HepG2 (cell line): ENCODE data around the gene MST1R. TPM values are rescaled to one million over a fixed set of nuclear protein-coding genes. Genes with fewer than 3 reads are reported as not detected.

Experiments
- MXD1 ChIP-seq: sonication (generic); formaldehyde crosslinking; IDR thresholded peaks from 2 replicates; pipeline ENCODE4 v1.4.0; 2020; ENCODE audit warnings: mild to moderate bottlenecking, missing genetic modification reagents
- TARDBP ChIP-seq: sonication (generic); formaldehyde crosslinking; IDR thresholded peaks from 2 replicates; pipeline ENCODE4 v1.8.0; 2022; ENCODE audit warnings: mild to moderate bottlenecking, missing genetic modification reagents
- ZBTB1 ChIP-seq: sonication (generic); formaldehyde crosslinking; IDR thresholded peaks from 2 replicates; pipeline ENCODE4 v1.4.0; 2020; ENCODE audit warnings: missing genetic modification reagents, borderline replicate concordance
- ZBTB3 ChIP-seq: sonication (generic); formaldehyde crosslinking; IDR thresholded peaks from 2 replicates; pipeline ENCODE4 v1.4.0; 2020; ENCODE audit warnings: low read depth, mild to moderate bottlenecking, moderate library complexity, missing genetic modification reagents, borderline replicate concordance
- ZNF142 ChIP-seq: sonication (generic); formaldehyde crosslinking; IDR thresholded peaks from 2 replicates; pipeline ENCODE4 v1.4.0; 2020; ENCODE audit warnings: missing genetic modification reagents
- ZNF724P ChIP-seq: sonication (generic); formaldehyde crosslinking; IDR thresholded peaks from 2 replicates; pipeline ENCODE4 v1.8.0; 2022; ENCODE audit warnings: missing genetic modification reagents, borderline replicate concordance
- ZNF781 ChIP-seq: sonication (generic); formaldehyde crosslinking; IDR thresholded peaks from 2 replicates; pipeline ENCODE4 v1.5.1; 2020; ENCODE audit warnings: borderline replicate concordance, mild to moderate bottlenecking, missing genetic modification reagents; ENCODE audit errors: not compliant biosample characterization
- polyA plus RNA-seq, 8 experiments: library from polyadenylated mRNA; depleted of rRNA in 3 of 8; stranded (reverse) in 7 of 8; unstranded in 1 of 8; fragments of >200 nt; fragmentation: Illumina TruSeq in 4 of 8; extraction: Trizol in 4 of 8; gene quantifications; 2 replicates each; pipeline versions ENCODE4 v1.2.1 to v1.2.3, GENCODE V29; 2011 to 2016; ENCODE audit warnings: low read depth in 4 of 8, missing spikeins in 1 of 8, mixed read lengths in 1 of 8; ENCODE audit not compliant: insufficient read depth in 1 of 8
- total RNA-seq, 5 experiments: library from RNA; depleted of rRNA; stranded (reverse); fragments of >200 nt; fragmentation: Illumina TruSeq; extraction: Trizol; gene quantifications; 2 replicates each; pipeline ENCODE4 v1.2.3, GENCODE V29; 2016; ENCODE audit warnings: low read depth in 1 of 5
- TF ChIP-seq, protein P1 (sequence below): sonication (generic); formaldehyde crosslinking; IDR thresholded peaks from 2 replicates; pipeline ENCODE4 v1.4.0; 2020; ENCODE audit warnings: missing genetic modification reagents, borderline replicate concordance
- TF ChIP-seq, protein P2 (sequence below): sonication (generic); formaldehyde crosslinking; conservative IDR thresholded peaks from 2 replicates; pipeline ENCODE4 v1.8.0; 2022; ENCODE audit warnings: low read depth, missing genetic modification reagents
- TF ChIP-seq, protein P3 (sequence below): sonication (generic); formaldehyde crosslinking; IDR thresholded peaks from 2 replicates; pipeline ENCODE4 v1.5.0; 2020; ENCODE audit warnings: mild to moderate bottlenecking, missing genetic modification reagents, borderline replicate concordance

Gene MST1R
- total and polyA plus RNA-seq, 2 of the 13 experiments (the other 11 are each of a cell fraction or from before 2014, with no cell fraction given), result 0.11 to 0.77 TPM

DNA sequence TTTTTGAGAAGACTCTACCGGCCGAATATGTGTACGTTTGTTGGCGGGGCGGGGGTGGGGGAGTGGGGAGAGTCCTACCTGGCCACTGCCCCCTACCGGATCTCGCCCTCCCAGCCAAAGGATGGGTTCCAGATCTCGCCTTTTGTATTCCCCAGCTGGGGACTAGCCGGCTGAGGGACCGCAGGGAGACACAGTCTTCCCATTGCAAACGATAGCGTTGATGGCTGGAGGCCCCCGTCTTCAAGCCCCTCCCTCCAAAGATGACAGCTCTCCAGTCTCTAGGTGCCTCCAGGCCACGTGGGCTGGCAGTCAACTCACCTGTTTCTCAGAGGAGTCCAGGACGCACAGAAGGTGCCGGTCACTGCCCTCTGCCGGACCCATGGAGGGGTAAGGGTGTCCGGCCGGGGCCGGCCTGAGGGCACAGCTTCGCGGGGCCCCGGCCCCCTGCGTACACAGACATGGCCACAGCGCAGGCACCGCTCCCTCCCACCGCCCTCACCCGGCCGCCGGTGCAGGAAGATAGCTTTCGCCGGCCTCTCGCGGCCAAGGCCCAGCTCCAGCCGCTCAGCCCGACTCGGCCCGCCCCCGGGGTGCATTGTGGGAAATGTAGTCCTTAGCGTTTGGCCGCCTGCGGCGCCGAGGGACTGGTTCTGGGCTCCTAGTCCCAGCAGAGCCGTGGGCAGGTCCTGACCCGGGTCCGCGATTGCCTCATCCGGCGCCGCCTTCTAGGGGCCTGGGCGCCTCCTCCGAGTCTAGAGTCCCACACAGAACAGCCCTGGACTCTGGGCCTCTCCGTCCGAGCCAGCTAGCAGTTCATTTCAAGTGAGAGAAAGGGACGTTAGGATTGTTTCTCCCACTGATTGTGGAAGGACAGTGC is 25.9 kb upstream of the MST1R start, which contains the start of gene MON1A (continued):
- TF ChIP-seq, protein P1, sequence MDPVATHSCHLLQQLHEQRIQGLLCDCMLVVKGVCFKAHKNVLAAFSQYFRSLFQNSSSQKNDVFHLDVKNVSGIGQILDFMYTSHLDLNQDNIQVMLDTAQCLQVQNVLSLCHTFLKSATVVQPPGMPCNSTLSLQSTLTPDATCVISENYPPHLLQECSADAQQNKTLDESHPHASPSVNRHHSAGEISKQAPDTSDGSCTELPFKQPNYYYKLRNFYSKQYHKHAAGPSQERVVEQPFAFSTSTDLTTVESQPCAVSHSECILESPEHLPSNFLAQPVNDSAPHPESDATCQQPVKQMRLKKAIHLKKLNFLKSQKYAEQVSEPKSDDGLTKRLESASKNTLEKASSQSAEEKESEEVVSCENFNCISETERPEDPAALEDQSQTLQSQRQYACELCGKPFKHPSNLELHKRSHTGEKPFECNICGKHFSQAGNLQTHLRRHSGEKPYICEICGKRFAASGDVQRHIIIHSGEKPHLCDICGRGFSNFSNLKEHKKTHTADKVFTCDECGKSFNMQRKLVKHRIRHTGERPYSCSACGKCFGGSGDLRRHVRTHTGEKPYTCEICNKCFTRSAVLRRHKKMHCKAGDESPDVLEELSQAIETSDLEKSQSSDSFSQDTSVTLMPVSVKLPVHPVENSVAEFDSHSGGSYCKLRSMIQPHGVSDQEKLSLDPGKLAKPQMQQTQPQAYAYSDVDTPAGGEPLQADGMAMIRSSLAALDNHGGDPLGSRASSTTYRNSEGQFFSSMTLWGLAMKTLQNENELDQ (CRISPR knock-in tag), result no peak
- TF ChIP-seq MXD1 (CRISPR knock-in tag) (peak; percentile 92; the same call in 1 of the 2 replicates), ZBTB1 (CRISPR knock-in tag) (no peak), TARDBP (peak; percentile 80), ZBTB3 (CRISPR knock-in tag) (no peak), ZNF781 (CRISPR knock-in tag) (peak; percentile 79), ZNF724P (CRISPR knock-in tag) (no peak), ZNF142 (CRISPR knock-in tag) (peak; percentile 81)
- TF ChIP-seq, protein P2, sequence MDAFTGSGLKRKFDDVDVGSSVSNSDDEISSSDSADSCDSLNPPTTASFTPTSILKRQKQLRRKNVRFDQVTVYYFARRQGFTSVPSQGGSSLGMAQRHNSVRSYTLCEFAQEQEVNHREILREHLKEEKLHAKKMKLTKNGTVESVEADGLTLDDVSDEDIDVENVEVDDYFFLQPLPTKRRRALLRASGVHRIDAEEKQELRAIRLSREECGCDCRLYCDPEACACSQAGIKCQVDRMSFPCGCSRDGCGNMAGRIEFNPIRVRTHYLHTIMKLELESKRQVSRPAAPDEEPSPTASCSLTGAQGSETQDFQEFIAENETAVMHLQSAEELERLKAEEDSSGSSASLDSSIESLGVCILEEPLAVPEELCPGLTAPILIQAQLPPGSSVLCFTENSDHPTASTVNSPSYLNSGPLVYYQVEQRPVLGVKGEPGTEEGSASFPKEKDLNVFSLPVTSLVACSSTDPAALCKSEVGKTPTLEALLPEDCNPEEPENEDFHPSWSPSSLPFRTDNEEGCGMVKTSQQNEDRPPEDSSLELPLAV (CRISPR knock-in tag), result no peak
- TF ChIP-seq, protein P3, sequence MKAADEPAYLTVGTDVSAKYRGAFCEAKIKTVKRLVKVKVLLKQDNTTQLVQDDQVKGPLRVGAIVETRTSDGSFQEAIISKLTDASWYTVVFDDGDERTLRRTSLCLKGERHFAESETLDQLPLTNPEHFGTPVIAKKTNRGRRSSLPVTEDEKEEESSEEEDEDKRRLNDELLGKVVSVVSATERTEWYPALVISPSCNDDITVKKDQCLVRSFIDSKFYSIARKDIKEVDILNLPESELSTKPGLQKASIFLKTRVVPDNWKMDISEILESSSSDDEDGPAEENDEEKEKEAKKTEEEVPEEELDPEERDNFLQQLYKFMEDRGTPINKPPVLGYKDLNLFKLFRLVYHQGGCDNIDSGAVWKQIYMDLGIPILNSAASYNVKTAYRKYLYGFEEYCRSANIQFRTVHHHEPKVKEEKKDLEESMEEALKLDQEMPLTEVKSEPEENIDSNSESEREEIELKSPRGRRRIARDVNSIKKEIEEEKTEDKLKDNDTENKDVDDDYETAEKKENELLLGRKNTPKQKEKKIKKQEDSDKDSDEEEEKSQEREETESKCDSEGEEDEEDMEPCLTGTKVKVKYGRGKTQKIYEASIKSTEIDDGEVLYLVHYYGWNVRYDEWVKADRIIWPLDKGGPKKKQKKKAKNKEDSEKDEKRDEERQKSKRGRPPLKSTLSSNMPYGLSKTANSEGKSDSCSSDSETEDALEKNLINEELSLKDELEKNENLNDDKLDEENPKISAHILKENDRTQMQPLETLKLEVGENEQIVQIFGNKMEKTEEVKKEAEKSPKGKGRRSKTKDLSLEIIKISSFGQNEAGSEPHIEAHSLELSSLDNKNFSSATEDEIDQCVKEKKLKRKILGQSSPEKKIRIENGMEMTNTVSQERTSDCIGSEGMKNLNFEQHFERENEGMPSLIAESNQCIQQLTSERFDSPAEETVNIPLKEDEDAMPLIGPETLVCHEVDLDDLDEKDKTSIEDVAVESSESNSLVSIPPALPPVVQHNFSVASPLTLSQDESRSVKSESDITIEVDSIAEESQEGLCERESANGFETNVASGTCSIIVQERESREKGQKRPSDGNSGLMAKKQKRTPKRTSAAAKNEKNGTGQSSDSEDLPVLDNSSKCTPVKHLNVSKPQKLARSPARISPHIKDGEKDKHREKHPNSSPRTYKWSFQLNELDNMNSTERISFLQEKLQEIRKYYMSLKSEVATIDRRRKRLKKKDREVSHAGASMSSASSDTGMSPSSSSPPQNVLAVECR (CRISPR knock-in tag), result peak; percentile 96
